MCF 10A (cell line): ENCODE results near the gene ARHGEF4. TPM values are rescaled to one million over a fixed set of nuclear protein-coding genes. Genes with fewer than 3 reads are reported as not detected.

Experiments used
- BruUV-seq: library from RNA; stranded (reverse); fragments of 400-500 nt; replicated peaks from 2 replicates; lab custom pipeline; 2021; lab: Mats Ljungman, UMichigan
- CTCF ChIA-PET: fragments of 300-600 bp; sonication (Branson Sonifier 250); formaldehyde crosslinking; extraction: SDS; loops from one replicate; lab custom pipeline; 2021; ENCODE audit warnings: antibody characterized with exemption, inconsistent platforms; lab: Yijun Ruan, JAX
- POLR2A ChIA-PET: fragments of 300-600, 350-650 bp; sonication (Branson Sonifier 250); formaldehyde crosslinking; extraction: SDS; loops from one replicate; lab custom pipeline; 2020; ENCODE audit warnings: antibody characterized with exemption, inconsistent platforms; lab: Yijun Ruan, JAX
- DNase-seq: peaks from one replicate; pipeline ENCODE4 v3.0.0-alpha.2; 2018; ENCODE audit not compliant: unreplicated experiment
- H3K27ac Mint-ChIP-seq: one replicate; pipeline ENCODE4 v1.8.0; 2022; ENCODE audit warnings: mild to moderate bottlenecking, low read depth, mixed read lengths; ENCODE audit not compliant: unreplicated experiment
- H3K27me3 Mint-ChIP-seq: one replicate; pipeline ENCODE4 v1.8.0; 2022; ENCODE audit warnings: mixed read lengths; ENCODE audit not compliant: insufficient read depth, unreplicated experiment
- H3K36me3 Mint-ChIP-seq: one replicate; pipeline ENCODE4 v1.8.0; 2022; ENCODE audit warnings: mild to moderate bottlenecking, moderate library complexity, mixed read lengths; ENCODE audit not compliant: insufficient read depth, unreplicated experiment
- H3K4me1 Mint-ChIP-seq: one replicate; pipeline ENCODE4 v1.8.0; 2022; ENCODE audit warnings: mixed read lengths; ENCODE audit not compliant: insufficient read depth, unreplicated experiment
- H3K4me3 Mint-ChIP-seq: one replicate; pipeline ENCODE4 v1.8.0; 2022; ENCODE audit warnings: mild to moderate bottlenecking, moderate library complexity, mixed read lengths; ENCODE audit not compliant: unreplicated experiment
- H3K9me3 Mint-ChIP-seq: one replicate; pipeline ENCODE4 v1.8.0; 2022; ENCODE audit warnings: mixed read lengths; ENCODE audit not compliant: unreplicated experiment
- intact Hi-C: fragments of 100-400 bp; cut with micrococcal nuclease; formaldehyde crosslinking; loops from 2 replicates; pipeline ENCODE4 v1.14.1; 2022
- total RNA-seq: library from RNA; stranded (reverse); gene quantifications from 2 replicates; pipeline ENCODE4 v1.2.3, GENCODE V29; 2022
- TF ChIP-seq, protein P1 (sequence below): fragments of 200-600 bp; IDR thresholded peaks from one replicate; pipeline ENCODE4 v1.8.0; 2022; ENCODE audit warnings: antibody characterized with exemption, mild to moderate bottlenecking; ENCODE audit not compliant: unreplicated experiment

Gene ARHGEF4
- total RNA-seq, 1 experiment from 2014 or later, result 52.0 TPM

DNA sequence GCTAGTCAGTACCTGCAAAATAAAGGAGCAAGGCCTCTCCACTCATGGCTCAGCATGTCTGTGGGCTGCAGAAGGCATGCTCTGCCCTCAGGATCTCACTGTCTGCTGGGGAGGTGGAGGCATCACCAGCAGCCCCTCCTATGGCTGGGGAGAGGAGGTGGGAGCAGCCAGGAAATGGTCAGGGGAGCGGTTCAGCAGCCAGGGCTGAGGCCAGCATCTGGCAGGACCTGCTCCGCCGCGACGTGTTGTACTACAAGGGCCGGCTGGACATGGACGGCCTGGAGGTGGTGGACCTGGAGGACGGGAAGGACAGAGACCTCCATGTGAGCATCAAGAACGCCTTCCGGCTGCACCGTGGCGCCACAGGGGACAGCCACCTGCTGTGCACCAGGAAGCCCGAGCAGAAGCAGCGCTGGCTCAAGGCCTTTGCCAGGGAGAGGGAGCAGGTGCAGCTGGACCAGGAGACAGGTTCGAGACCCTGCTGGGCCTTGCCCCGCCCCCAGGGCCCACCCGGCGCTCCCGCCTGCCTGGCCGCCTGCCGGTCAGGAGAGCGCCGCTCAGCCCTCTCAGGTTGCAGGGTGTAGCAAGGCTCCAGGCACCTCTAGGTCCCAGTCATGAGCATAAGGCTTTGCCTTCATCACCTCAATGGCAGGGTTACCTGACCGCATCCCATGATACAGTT lies 207.5 kb downstream of the ARHGEF4 start:
- no TSS peak for BruUV-seq
- POLR2A ChIA-PET, result interaction anchor here (0.7 kb wide), 1 partner anchor 10 kb away, joined by 3 read pairs; no protein-coding TSS in a partner anchor
- H3K27ac Mint-ChIP-seq, result no peak overlapping the region

DNA sequence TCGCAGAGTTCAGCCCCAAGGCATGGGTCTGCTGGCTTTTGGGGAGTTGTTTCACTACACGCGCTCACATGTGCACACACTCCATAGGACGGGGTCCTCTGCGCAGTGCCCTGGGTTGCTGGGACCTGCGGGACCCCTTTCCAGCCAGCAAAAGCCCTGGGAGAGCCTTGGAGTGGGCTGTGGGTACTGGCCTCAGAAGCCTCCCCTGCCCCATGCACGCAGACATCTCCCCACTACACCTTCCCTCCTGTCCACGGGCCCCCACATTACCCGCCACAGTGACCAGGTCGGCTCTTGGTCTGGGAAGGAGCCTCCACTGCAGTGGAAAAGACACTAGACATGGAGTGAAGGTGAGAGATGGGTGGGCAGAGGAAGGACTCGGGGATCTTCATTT lies 208.0 kb downstream of the ARHGEF4 start:
- Mint-ChIP-seq H3K4me1 (no peaks in the 10 kb centered on the region), H3K9me3 (no peaks in the 10 kb centered on the region), H3K27ac (no peak overlapping the region), H3K4me3 (no peak overlapping the region), H3K36me3 (peaks cover 40% of the 10 kb centered on the region), H3K27me3 (no peaks in the 10 kb centered on the region)
- TF ChIP-seq, protein P1, sequence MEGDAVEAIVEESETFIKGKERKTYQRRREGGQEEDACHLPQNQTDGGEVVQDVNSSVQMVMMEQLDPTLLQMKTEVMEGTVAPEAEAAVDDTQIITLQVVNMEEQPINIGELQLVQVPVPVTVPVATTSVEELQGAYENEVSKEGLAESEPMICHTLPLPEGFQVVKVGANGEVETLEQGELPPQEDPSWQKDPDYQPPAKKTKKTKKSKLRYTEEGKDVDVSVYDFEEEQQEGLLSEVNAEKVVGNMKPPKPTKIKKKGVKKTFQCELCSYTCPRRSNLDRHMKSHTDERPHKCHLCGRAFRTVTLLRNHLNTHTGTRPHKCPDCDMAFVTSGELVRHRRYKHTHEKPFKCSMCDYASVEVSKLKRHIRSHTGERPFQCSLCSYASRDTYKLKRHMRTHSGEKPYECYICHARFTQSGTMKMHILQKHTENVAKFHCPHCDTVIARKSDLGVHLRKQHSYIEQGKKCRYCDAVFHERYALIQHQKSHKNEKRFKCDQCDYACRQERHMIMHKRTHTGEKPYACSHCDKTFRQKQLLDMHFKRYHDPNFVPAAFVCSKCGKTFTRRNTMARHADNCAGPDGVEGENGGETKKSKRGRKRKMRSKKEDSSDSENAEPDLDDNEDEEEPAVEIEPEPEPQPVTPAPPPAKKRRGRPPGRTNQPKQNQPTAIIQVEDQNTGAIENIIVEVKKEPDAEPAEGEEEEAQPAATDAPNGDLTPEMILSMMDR, result no peak
- DNase-seq, result no peak
- POLR2A ChIA-PET, result no interaction called here
- no TSS peak for BruUV-seq
- intact Hi-C loops, result no loop called here
- CTCF ChIA-PET, result no interaction called here

More for the DNA sequence above, 207.5 kb downstream of the ARHGEF4 start:
- TF ChIP-seq, protein P1, result no peak
- peaks cover 37% of the 10 kb centered on the region for H3K36me3 Mint-ChIP-seq
- no peaks in the 10 kb centered on the region for H3K9me3 Mint-ChIP-seq
- no peaks in the 10 kb centered on the region for H3K27me3 Mint-ChIP-seq
- no peak for DNase-seq
- CTCF ChIA-PET, result interaction anchor here (1.0 kb wide), 1 partner anchor 161 kb away, joined by 3 read pairs; no protein-coding TSS in a partner anchor
- no peaks in the 10 kb centered on the region for H3K4me1 Mint-ChIP-seq
- no peak overlapping the region for H3K4me3 Mint-ChIP-seq
- intact Hi-C loops, result no loop called here

DNA sequence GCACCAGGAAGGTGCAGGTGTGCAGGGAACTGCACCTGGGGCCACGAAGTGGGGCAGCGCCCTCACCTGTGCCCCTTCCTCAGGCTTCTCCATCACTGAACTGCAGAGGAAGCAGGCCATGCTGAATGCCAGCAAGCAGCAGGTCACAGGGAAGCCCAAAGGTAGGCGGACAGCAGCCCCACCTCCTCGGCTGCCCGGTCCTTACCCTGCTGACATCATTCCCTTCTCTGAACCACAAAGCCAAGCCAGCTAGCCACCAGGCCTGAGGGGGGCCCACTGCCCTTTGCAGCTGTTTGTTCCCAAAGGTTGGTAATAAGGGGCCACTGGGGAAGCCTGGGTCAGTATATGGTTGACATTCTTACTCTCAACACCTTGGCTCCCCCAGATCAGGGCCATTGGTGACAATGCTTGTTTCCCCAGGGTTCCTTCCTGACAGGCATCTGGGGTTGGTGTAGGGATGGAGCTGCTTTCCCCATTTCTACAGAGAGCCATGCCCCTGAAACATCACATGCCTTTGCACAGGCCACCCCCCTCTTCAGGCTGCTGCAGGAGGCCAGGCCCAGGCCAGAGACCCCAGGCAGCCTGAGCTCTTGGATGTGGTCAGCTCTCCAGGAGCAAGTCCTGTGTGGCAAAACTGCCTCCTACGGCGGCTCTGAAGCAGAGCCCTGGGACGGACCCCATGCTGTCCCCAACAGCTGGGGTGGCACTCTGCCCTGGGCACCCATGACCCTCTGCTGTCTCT lies 208.7 kb downstream of the ARHGEF4 start:
- no peak for DNase-seq
- H3K4me3 Mint-ChIP-seq, result no peak overlapping the region
- no peaks in the 10 kb centered on the region for H3K9me3 Mint-ChIP-seq
- ChIA-PET CTCF (no interaction called here), POLR2A (no interaction called here)
- intact Hi-C loops, result no loop called here
- peaks cover 47% of the 10 kb centered on the region for H3K36me3 Mint-ChIP-seq
- no peak overlapping the region for H3K27ac Mint-ChIP-seq
- no peaks in the 10 kb centered on the region for H3K27me3 Mint-ChIP-seq
- TF ChIP-seq, protein P1, result no peak
- no TSS peak for BruUV-seq
- H3K4me1 Mint-ChIP-seq, result no peaks in the 10 kb centered on the region
